K562 treated with DMSO at 1 percent for 4 hours (cell line): ENCODE data around the gene THUMPD1. TPM values are rescaled to one million over a fixed set of nuclear protein-coding genes. Genes with fewer than 3 reads are reported as not detected.

Experiments used
- total RNA-seq: library from RNA; unstranded; fragments of 300-600 nt; gene quantifications from 2 replicates; pipeline ENCODE4 v1.2.3, GENCODE V29; 2022; ENCODE audit not compliant: insufficient read depth

Gene THUMPD1
- total RNA-seq: 15.7 and 18.8 TPM in 2 replicates

GRCh38 chr16:20741554-20742285 lies at the start of gene THUMPD1:
Gene THUMPD1 (minus strand): TSS chr16:20741818. CDS start chr16:20741739, 79 bp downstream.

GRCh38 chr16:20763461-20764232 lies 22.0 kb upstream of the THUMPD1 start, which contains the start of gene ACSM3:
Gene ACSM3 (plus strand): TSS chr16:20764014. CDS start chr16:20770035, 6,021 bp downstream.

Other genes with a start within 250 kb of the THUMPD1 start
- 1.8 and 16.9 TPM in 2 replicates for gene ACSM2B, start 165.5 kb downstream of the THUMPD1 start, total RNA-seq
- gene ACSM1, start 44.1 kb downstream of the THUMPD1 start, total RNA-seq: 4.0 TPM in 1 of 2 replicates, not detected in the other
- 265 and 316 TPM in 2 replicates for gene ACSM3, start 22.2 kb upstream of the THUMPD1 start, total RNA-seq
- 21.8 and 26.7 TPM in 2 replicates for gene ERI2, start 64.7 kb upstream of the THUMPD1 start, total RNA-seq
- 23.6 and 24.3 TPM in 2 replicates for gene REXO5, start 64.7 kb upstream of the THUMPD1 start, total RNA-seq
- 2.4 and 3.0 TPM in 2 replicates for gene DCUN1D3, start 158.5 kb upstream of the THUMPD1 start, total RNA-seq
- gene LYRM1, start 159.0 kb upstream of the THUMPD1 start, total RNA-seq: 46.5 and 69.2 TPM in 2 replicates